Natural killer cell (primary cell): ENCODE results near the gene CDC42BPG. TPM values are rescaled to one million over a fixed set of nuclear protein-coding genes. Genes with fewer than 3 reads are reported as not detected.
"Not testable (repeated sequence)": the region's sequence is repeated elsewhere in the genome, so short reads cannot be mapped to it uniquely, and the experiment has no call there.

Experiments
- ATAC-seq, 3 donors: fragments of 150-1000 bp in 2 of 3; fragments of 200-7000 bp in 1 of 3; cut with Tn5 transposase; 1 replicate in 1 of 3; 2 replicates in 2 of 3; pipeline ENCODE4 v1.10.0; 2021; ENCODE audit warnings: mild to moderate bottlenecking in 2 of 3, moderate library complexity in 2 of 3
- DNase-seq, 2 donors: peaks; one replicate each; pipeline versions ENCODE4 v3.0.0 to v3.0.0-alpha.2; 2013 to 2021; ENCODE audit warnings: mixed read lengths in 1 of 2
- H3K27ac ChIP-seq: one replicate; pipeline ENCODE4 v1.5.1; 2013; ENCODE audit warnings: mild to moderate bottlenecking, low read length
- H3K27me3 ChIP-seq: one replicate; pipeline ENCODE4 v1.6.1; 2013; ENCODE audit warnings: low read length; ENCODE audit not compliant: control insufficient read depth, insufficient read depth
- H3K36me3 ChIP-seq: one replicate; pipeline ENCODE4 v1.6.1; 2013; ENCODE audit warnings: low read length; ENCODE audit not compliant: control insufficient read depth, insufficient read depth
- H3K4me1 ChIP-seq: one replicate; pipeline ENCODE4 v1.6.1; 2013; ENCODE audit warnings: low read length; ENCODE audit not compliant: control insufficient read depth, insufficient read depth
- H3K4me3 ChIP-seq: one replicate; pipeline ENCODE4 v1.5.1; 2013; ENCODE audit warnings: low read length
- H3K9me3 ChIP-seq: one replicate; pipeline ENCODE4 v1.6.1; 2013; ENCODE audit warnings: low read length; ENCODE audit not compliant: control insufficient read depth, insufficient read depth
- H3K27ac Mint-ChIP-seq, 2 donors: one replicate each; pipeline ENCODE4 v1.8.0; 2022; ENCODE audit warnings: mild to moderate bottlenecking in 2 of 2, mixed read lengths in 2 of 2, moderate library complexity in 1 of 2
- H3K27me3 Mint-ChIP-seq, 2 donors: one replicate each; pipeline ENCODE4 v1.8.0; 2022; ENCODE audit warnings: low read depth in 2 of 2, mixed read lengths in 2 of 2
- H3K36me3 Mint-ChIP-seq: one replicate; pipeline ENCODE4 v1.8.0; 2022; ENCODE audit warnings: mixed read lengths
- H3K4me1 Mint-ChIP-seq, 2 donors: one replicate each; pipeline ENCODE4 v1.8.0; 2022; ENCODE audit warnings: mixed read lengths in 2 of 2
- H3K4me3 Mint-ChIP-seq: one replicate; pipeline ENCODE4 v1.8.0; 2022; ENCODE audit warnings: mild to moderate bottlenecking, moderate library complexity, mixed read lengths
- H3K9me3 Mint-ChIP-seq, 2 donors: one replicate each; pipeline ENCODE4 v1.8.0; 2022; ENCODE audit warnings: mixed read lengths in 2 of 2
- WGBS: methylation state at CpG from one replicate; pipeline ENCODE4 v1.1.7; 2013; ENCODE audit warnings: missing lambda C conversion rate; ENCODE audit not compliant: insufficient coverage; 5-methylcytosine and 5-hydroxymethylcytosine counted together
- intact Hi-C: fragments of 100-400 bp; cut with micrococcal nuclease; formaldehyde crosslinking; loops from one replicate; pipeline ENCODE4 v1.14.2; 2022
- total RNA-seq, 4 donors: library from RNA; stranded (reverse); fragments of 120-200 nt in 1 of 4; gene quantifications; one replicate each; pipeline versions ENCODE4 v1.2.3 to v1.2.4, GENCODE V29; 2013 to 2022
- TF ChIP-seq, protein P1 (sequence below): fragments of 200-600 bp; IDR thresholded peaks from one replicate; pipeline ENCODE4 v1.8.0; 2022; ENCODE audit warnings: antibody characterized with exemption

Gene CDC42BPG
- total RNA-seq, 3 donors from 2014 or later (not counting 1 experiment from before 2014, with no cell fraction given), result 8.2 to 12.7 (median 10.7) TPM

- H3K27ac ChIP-seq, result no peak overlapping the region
- no peaks in the 10 kb centered on the region for H3K27me3 ChIP-seq
- no peaks in the 10 kb centered on the region for H3K36me3 Mint-ChIP-seq
- H3K27me3 Mint-ChIP-seq, result no peaks in the 10 kb centered on the region
- no peaks in the 10 kb centered on the region for H3K36me3 ChIP-seq
- TF ChIP-seq, protein P1, sequence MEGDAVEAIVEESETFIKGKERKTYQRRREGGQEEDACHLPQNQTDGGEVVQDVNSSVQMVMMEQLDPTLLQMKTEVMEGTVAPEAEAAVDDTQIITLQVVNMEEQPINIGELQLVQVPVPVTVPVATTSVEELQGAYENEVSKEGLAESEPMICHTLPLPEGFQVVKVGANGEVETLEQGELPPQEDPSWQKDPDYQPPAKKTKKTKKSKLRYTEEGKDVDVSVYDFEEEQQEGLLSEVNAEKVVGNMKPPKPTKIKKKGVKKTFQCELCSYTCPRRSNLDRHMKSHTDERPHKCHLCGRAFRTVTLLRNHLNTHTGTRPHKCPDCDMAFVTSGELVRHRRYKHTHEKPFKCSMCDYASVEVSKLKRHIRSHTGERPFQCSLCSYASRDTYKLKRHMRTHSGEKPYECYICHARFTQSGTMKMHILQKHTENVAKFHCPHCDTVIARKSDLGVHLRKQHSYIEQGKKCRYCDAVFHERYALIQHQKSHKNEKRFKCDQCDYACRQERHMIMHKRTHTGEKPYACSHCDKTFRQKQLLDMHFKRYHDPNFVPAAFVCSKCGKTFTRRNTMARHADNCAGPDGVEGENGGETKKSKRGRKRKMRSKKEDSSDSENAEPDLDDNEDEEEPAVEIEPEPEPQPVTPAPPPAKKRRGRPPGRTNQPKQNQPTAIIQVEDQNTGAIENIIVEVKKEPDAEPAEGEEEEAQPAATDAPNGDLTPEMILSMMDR, result no peak
- no peaks in the 10 kb centered on the region for H3K4me1 Mint-ChIP-seq
- ATAC-seq (no peak), DNase-seq (no peak)
- no peaks in the 10 kb centered on the region for H3K4me1 ChIP-seq
- 98% methylated on average over 7 of the region's 7 CpGs for WGBS
- no peak overlapping the region for H3K4me3 ChIP-seq
- no peaks in the 10 kb centered on the region for H3K9me3 Mint-ChIP-seq
- intact Hi-C loops, result no loop called here
- H3K27ac Mint-ChIP-seq, result no peak overlapping the region
- no peak overlapping the region for H3K4me3 Mint-ChIP-seq
- no peaks in the 10 kb centered on the region for H3K9me3 ChIP-seq
Measured at GRCh38 chr11:64826062-64826461, 18.4 kb downstream of the CDC42BPG start.

DNA sequence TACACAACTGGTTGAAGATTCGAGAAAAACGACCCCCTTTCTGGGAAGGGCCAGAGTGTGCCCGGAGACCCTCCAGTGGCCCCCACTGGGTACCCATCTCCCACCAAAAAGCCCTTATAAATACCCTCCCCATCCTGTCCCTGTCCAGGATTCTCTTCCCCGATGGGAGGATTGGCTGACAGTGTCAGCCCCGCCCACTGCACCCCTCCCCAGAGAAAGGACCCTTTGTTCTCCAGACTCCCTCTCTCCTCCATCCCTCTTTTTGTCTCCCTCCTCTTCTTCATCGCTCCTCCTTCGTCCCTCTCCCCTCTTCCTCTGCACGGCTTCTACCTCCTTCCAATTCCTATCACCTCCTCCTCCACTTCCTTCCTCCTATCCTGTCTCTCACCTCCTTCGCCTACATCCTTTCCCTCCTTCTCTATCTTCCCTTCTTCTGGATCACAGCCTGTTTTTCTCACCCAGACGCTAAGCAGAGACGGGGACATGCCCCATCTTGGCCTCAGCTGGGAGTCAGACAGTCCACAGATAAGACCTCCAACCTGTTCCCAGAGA is 20.8 kb downstream of the CDC42BPG start:
- TF ChIP-seq, protein P1, result no peak
- no peak overlapping the region for H3K4me3 ChIP-seq
- no peak overlapping the region for H3K27ac ChIP-seq
- Mint-ChIP-seq H3K36me3 (no peaks in the 10 kb centered on the region), H3K27me3 (no peaks in the 10 kb centered on the region), H3K4me3 (no peak overlapping the region), H3K9me3 (no peaks in the 10 kb centered on the region), H3K4me1 (no peaks in the 10 kb centered on the region), H3K27ac (no peak overlapping the region)
- H3K9me3 ChIP-seq, result no peaks in the 10 kb centered on the region
- H3K36me3 ChIP-seq, result no peaks in the 10 kb centered on the region
- 83% methylated on average over 11 of the region's 11 CpGs for WGBS
- intact Hi-C loops, result no loop called here
- no peaks in the 10 kb centered on the region for H3K27me3 ChIP-seq
- ATAC-seq, result no peak
- no peaks in the 10 kb centered on the region for H3K4me1 ChIP-seq
- DNase-seq, result no peak

DNA sequence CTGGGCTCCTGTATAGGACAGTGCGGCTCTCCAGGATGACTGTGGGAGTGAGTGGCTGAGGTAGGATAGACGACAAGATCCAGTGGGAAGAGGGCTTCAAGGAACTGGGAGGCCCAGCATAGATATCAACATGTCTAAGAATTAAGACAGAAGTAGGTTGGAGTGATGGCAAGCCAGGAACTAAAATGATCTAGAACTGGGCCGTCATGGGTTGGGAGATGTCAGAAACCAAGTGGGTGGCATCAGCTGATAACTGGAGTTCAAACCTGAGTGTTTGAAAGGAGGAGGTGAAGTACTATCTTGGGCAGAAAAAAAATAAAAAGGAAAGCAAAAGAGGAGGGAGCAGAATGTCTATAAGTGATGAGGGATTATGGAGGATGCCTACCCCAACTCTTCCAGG is 27.0 kb downstream of the CDC42BPG start:
- Mint-ChIP-seq H3K4me3 (no peak overlapping the region), H3K36me3 (no peaks in the 10 kb centered on the region), H3K27me3 (no peaks in the 10 kb centered on the region), H3K9me3 (no peaks in the 10 kb centered on the region), H3K27ac (no peak overlapping the region), H3K4me1 (no peaks in the 10 kb centered on the region)
- Histone ChIP-seq H3K4me1 (no peaks in the 10 kb centered on the region), H3K36me3 (no peaks in the 10 kb centered on the region), H3K9me3 (no peaks in the 10 kb centered on the region), H3K4me3 (no peak overlapping the region), H3K27me3 (no peaks in the 10 kb centered on the region), H3K27ac (no peak overlapping the region)
- intact Hi-C loops, result no loop called here
- TF ChIP-seq, protein P1, result no peak
- no peak for ATAC-seq
- 88% methylated on average over 3 of the region's 3 CpGs for WGBS
- no peak for DNase-seq

GRCh38 chr11:64815433-64815832 is 29.0 kb downstream of the CDC42BPG start:
- 93% methylated on average over 5 of the region's 5 CpGs for WGBS
- H3K4me3 Mint-ChIP-seq, H3K36me3 ChIP-seq, H3K9me3 ChIP-seq, H3K27ac ChIP-seq, H3K27ac Mint-ChIP-seq, H3K4me1 ChIP-seq, H3K27me3 ChIP-seq, H3K27me3 Mint-ChIP-seq, ATAC-seq, DNase-seq, H3K4me3 ChIP-seq, intact Hi-C loops, H3K4me1 Mint-ChIP-seq, H3K36me3 Mint-ChIP-seq, H3K9me3 Mint-ChIP-seq: not testable (repeated sequence)
